GM13977 (cell line): Measurements from ENCODE around the gene PDE4D.

Experiments used
- DNase-seq: peaks from one replicate; pipeline ENCODE4 v3.0.0; 2012; ENCODE audit warnings: low spot score
- in situ Hi-C: fragments of 300-500 bp; cut with MboI; formaldehyde crosslinking; loops from one replicate; pipeline ENCODE4 v1.12.0; 2022; ENCODE audit warnings: low sequenced_read_pairs, low pct_unique_long_range_greater_than_20kb, mixed read lengths, inconsistent platforms; ENCODE audit not compliant: unreplicated experiment
- TF ChIP-seq, protein P1 (sequence below): IDR thresholded peaks from 2 replicates; pipeline ENCODE4 v1.5.1; 2012; ENCODE audit warnings: mild to moderate bottlenecking, control low read depth; ENCODE audit not compliant: insufficient read depth; ENCODE audit errors: extremely low read depth, missing control alignments

Gene PDE4D

DNA sequence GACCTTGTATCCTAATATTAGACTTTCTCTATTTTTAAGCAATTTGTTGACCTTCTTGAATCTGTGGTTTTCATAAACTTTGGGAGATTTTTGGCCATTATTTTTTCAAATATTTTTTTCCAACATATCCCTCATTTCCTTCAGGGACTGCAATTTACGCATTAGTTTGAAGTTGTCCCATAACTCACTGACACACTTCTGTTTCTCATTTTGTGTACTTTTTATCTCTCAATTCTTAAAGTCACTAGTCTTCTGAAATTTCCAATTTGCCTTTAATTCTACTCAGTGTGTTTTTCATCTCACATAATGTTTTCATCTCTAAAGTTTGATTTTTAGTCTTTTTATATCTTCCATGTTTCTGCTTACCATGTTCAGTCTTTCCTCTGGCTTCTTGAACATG is 953.9 kb downstream of the PDE4D start:
- TF ChIP-seq, protein P1, sequence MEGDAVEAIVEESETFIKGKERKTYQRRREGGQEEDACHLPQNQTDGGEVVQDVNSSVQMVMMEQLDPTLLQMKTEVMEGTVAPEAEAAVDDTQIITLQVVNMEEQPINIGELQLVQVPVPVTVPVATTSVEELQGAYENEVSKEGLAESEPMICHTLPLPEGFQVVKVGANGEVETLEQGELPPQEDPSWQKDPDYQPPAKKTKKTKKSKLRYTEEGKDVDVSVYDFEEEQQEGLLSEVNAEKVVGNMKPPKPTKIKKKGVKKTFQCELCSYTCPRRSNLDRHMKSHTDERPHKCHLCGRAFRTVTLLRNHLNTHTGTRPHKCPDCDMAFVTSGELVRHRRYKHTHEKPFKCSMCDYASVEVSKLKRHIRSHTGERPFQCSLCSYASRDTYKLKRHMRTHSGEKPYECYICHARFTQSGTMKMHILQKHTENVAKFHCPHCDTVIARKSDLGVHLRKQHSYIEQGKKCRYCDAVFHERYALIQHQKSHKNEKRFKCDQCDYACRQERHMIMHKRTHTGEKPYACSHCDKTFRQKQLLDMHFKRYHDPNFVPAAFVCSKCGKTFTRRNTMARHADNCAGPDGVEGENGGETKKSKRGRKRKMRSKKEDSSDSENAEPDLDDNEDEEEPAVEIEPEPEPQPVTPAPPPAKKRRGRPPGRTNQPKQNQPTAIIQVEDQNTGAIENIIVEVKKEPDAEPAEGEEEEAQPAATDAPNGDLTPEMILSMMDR: no peak

DNA sequence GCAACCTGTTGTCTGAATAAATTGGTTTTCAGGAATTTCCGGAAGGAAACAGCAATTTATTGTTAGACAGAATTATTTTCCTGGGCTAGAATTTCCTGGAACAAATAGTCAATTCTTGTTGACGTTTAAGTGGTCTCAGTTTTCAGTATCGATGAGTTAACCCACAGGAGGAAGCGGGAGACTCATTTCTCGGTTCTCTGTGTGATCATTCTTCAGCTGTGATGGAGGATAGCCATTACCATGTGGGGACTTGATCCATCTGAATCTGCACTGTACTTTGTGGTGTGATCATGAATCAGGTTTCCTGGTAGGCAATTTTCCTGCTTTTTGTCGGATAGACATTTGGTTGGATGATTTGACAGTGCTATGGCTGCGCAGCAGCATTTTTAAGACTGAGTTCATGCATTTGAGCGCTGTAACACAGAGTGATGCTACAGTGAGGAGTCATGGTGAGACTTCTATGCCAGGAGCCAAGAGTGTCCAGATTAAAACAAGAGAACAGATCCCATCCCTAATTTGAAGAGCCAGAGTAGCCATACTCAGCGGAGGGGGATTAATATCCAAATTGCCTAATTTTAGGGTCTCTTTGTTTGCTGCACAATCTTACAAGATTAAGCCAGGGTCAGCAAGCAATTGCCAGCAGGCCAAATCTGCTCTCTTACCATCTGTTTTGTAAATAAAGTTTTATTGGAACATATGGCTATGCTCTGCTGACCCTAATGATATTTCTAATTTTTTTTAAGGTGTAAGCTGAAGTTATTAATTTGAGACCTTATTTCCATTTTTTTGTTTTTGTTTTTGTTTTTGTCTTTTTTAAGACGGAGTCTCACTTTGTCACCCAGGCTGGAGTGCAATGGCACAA is 954.7 kb downstream of the PDE4D start:
- TF ChIP-seq, protein P1: no peak

More for the DNA sequence above, 953.9 kb downstream of the PDE4D start:
- no peak for DNase-seq
- in situ Hi-C loops: no loop called here

DNA sequence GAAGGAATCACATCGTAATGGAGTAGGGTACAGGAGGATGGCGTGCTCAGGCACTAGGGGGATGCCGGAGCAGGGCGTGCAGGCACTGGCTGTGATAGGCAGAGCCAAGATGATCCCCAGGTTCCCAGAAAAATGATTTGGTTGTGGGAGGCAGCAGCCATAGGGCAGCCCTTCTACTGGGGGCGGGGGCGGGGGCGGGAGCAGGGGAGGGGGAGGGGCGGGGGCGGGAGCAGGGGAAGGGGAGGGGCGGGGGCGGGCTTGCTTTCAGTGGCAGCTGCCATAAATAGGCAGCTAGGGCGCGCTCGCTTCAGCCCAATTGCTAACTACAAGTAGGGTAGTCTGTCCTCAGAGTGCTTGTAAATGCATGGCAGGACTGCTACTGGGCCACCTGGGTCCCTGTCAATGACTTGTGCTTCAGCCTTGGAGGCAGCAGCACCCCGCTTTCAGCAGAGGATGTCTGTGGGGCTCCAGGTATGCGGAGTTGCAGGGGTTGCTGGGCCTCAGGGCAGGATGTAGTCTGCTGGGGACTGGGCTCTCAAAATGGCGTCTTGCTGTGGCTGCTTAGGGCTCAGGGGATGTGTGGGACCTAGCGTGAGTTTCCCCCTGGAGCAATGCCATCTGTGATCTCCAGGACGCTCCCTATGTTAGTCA is 956.4 kb downstream of the PDE4D start:
- TF ChIP-seq, protein P1: no peak
- in situ Hi-C loops: no loop called here
- DNase-seq: no peak

More for the DNA sequence above, 954.7 kb downstream of the PDE4D start:
- no peak for DNase-seq
- in situ Hi-C loops: no loop called here

DNA sequence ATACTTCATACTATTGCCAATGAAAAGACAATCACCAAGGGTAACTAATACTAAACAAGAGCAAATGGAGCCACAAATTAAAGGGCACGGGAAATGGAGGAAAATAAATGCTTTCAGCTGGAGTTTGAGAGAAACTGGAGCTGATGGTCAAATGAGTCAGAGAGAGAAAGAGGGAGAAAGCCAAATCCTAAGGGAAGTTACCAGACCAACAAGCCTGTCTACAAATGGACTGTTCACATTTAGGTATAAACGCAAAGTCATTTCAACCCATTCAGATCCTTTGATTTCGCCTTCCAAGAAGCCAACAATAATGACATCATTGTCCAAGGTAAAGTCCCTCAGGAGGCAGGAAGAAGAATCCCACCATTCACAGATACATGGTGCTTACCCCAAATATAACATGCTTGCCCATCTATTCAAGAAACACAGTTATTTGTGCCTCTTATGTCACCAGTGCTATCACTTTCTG is 958.9 kb downstream of the PDE4D start:
- in situ Hi-C loops: no loop called here
- DNase-seq: no peak
- TF ChIP-seq, protein P1: no peak

DNA sequence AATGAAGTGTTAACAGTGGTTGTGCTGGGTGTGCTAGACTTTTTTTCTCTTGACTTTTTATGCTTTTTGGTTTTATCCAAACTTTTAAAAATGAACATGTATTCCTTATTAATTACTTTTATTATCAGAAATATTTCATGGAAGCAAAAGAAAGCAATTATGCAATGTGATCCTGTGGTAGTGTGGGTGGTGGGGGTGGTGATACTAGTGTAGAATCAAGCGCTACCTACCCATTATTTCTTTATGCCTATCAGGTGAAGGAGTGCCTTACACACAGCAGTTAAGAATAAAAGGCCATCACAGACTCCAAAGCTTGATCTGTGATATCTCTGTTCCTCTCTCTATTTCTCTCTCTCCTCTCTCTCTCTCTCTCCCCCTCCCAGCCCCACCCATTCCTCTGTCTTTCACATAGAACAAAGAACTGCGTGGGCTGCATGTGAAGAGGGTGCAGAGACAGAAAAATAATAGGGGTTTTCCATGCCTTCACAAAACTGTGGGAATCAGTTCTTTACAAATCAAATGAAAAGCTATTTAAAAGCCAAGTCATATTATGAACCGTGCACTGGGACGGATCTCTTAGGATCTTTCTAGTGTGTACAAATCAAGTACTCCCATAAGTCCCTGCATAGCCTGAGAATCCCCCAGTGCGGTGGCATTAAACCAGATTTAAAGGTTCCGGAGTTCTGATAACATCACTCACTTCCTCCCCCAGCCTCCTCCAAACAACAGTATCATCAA is 959.5 kb downstream of the PDE4D start:
- in situ Hi-C loops: no loop called here
- TF ChIP-seq, protein P1: no peak
- no peak for DNase-seq

DNA sequence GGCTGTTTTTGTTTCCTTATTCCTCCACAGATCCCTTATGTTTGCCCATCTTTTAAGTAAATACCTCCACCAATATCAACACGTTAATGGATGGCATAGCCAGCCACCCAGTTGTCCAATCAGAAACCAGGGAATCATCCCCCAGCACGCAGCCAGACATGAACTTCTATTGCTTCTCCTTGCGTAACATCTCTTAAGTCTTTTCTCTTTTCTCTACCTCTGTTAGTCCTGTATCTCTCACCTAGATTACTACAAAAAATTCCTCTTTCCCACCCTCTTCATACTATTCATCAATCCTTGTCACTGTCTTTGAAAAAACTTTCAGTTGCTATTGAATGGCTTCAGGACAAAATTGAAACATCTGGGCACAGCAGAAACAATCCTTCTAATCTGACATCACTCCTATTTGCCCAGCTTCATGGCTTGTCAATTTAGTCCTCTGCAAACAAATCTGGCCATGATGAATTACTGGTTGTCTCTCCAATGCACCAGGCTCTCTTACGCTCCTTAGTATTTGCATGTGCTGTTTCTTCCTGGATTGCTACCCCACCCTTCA is 961.4 kb downstream of the PDE4D start:
- TF ChIP-seq, protein P1: no peak
- in situ Hi-C loops: no loop called here
- no peak for DNase-seq
